ENCODE data around the gene RASIP1.
"Not testable (repeated sequence)": the region's sequence is repeated elsewhere in the genome, so short reads cannot be mapped to it uniquely, and the experiment has no call there.

Gene RASIP1

DNA sequence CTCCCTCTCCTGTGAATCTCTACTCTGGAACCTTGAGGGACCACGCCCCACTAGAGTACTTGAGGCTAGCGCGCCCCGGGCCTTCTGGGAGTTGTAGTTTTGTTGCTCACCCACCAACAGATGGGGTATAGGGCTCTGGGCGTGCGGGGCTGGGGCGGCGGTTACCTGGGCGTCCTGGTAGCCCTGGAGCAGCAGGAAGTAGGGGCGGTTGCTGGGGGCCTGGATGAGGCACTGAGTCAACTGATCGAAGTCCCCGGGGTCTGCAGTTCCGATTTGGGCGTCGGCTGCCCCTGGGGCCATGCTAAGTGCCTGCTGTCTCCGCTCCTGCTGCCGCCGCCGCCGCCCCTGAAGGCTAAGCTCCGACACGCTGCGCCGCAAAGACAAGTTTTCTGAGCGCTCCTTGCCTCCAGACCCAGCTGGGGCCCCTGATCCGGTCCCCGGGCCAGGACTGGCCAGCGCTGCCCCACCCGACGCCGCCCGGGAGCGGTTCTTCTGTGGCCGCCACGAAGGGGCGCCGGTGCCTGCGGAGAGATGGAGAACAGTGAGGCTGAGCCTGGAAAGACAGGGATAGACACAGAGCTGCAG is 5.3 kb downstream of the RASIP1 start:
- DNase-seq = no peak

GRCh38 chr19:48734625-48735024 is 5.8 kb downstream of the RASIP1 start:
- DNase-seq = no peak

DNA sequence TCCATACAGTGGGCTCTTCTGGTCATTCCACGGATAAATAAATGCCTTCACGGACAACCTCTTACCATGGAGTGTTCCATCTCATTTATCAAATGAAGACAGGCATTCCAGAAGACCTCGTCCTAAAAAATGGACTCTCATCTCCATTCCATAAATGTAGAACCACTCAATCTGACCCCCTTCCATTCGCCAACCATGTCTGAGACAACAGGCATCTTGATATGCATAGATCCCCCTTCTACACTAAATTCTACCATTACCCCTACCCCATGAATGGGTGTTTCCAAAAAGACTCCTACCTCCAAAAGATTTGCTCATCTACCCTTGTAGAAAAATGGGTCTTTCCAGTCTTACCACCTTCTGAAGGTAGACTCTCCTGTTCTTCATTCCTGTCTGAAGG is 9.0 kb downstream of the RASIP1 start:
- no peak for DNase-seq

DNA sequence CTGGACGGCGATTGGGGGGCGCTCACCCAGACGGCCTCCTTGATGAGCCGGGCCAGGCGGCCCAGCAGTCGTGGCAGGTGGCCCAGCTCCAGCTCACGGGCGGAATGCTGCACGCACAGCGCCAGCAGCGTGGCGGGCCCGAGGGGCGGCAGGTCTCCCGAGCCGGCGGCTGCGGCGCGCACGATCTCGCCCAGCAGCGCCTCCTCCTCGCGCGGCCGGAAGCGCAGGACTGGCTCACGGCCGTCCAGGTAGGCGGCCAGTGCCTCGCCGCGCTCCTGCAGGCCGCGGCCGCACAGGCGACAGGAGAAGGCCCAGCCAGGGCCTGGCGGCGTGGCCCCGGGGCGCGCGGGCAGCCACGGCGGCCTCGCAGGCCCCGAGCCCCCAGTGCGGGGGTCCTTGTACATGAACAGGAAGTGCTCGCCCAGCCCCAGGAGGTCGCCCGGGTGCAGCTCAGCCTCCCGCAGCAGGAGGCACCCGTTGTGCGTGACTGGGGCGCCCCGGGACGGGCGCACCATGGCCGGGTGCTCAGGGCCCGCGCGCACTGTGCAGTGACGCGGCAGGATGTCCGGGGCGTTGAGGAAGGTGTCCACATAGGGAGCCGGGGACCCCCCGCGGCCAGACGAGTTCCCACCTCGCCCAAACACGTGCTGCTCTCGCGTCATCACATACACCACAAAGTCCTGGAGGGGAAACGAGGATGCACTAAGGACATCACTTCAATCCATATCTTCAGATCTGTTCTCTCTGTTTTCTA is 11.3 kb downstream of the RASIP1 start:
- DNase-seq = no peak

- DNase-seq = no peak
These were observed 13.9 kb downstream of the RASIP1 start for GRCh38 chr19:48726556-48726955.

GRCh38 chr19:48724796-48725753 is 15.3 kb downstream of the RASIP1 start:
- peak in 14 of 56 donors; percentile 7 to 49 (median 25) for DNase-seq

DNA sequence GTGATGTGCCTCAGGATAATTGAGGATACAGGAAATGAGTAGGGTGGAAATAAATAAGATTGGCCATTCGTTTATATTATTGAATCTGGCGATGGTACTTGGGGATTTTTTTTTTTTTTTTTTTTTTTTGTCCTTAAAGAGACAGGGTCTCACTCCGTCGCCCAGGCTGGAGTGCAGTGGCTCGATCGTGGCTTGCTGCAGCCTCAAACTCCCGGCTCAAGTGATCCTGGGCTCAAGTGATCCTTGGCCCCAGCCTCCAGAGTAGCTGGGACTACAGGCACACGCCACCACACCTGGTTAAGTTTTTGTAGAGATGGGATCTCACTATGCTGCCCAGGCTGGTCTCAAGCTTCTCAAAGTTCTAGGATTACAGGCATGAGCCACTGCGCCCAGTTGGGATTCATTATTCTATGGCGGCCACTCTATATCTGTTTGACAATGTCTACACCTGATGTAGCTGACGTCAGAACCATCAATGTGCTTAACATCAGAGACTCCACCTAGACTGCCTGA is 18.2 kb downstream of the RASIP1 start:
- DNase-seq = no peak

DNA sequence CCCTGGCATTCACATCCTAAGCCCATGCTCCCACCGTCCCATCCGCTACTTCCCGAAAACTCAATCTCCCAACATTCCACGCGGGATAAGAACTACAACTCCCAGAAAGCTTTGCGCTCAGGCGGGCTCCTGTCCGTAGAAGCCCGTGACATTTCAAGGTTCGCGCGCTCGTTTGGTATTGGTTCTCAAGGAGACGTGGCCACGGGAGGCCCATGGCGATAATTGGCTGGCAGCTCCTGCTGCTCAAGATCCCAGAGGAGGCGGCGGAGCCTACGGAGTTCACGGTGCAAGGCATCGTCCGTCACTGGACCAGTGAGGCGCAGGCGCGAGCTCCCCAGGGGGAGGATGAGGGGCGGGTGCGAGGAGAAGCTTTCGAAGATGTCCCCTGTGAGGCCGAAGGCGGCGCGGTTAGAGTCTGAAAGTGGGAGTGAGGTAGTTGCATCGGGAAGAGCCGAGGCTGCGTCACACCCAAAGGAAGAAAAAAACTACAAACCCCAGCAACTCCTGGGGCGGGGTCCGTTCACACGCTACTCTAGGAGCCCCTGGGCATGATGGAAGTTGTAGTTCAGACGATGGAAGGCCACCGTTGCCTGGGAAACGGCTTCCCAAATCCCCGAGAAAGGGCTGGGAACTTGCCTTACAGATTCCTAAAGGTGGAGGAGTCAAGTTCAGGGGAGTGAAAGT is 19.7 kb downstream of the RASIP1 start:
- peak; percentile 71 to 100 (median 98) for DNase-seq

DNA sequence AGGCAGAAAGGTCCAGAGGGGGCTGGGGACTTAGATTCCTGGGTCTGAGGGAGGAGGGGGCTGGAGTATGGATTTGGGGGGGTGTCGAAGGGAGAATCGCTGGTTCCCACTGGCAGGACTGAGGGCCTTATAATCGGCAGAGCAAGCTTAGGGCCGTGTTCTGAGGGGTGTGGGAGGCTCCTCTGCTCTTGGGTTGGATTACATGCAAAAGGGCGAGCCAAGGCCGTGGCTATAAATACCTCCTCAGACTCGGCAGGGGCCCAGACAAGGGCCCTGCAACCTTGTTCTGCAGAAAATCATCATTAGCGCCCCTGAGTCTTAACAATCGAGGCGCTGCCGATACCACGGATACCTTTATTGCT is 20.2 kb downstream of the RASIP1 start:
- no peak for DNase-seq

- no peak for DNase-seq
These were observed 20.9 kb downstream of the RASIP1 start, which contains the start of gene MAMSTR for GRCh38 chr19:48719263-48720171. TSS of gene MAMSTR (minus strand) at chr19:48719725. CDS start at chr19:48719031, 694 bp downstream.

- DNase-seq = no peak
These were observed 21.6 kb downstream of the RASIP1 start for GRCh38 chr19:48718711-48719231.

GRCh38 chr19:48718106-48718505 is 22.3 kb downstream of the RASIP1 start:
- DNase-seq = not testable (repeated sequence)

- DNase-seq = peak in 52 of 56 donors; percentile 8 to 81 (median 56)
These were observed 23.7 kb downstream of the RASIP1 start for GRCh38 chr19:48716562-48717291.

- DNase-seq = peak in 1 of 56 donors; percentile 27
These were observed 24.7 kb downstream of the RASIP1 start for GRCh38 chr19:48715681-48716171.

DNA sequence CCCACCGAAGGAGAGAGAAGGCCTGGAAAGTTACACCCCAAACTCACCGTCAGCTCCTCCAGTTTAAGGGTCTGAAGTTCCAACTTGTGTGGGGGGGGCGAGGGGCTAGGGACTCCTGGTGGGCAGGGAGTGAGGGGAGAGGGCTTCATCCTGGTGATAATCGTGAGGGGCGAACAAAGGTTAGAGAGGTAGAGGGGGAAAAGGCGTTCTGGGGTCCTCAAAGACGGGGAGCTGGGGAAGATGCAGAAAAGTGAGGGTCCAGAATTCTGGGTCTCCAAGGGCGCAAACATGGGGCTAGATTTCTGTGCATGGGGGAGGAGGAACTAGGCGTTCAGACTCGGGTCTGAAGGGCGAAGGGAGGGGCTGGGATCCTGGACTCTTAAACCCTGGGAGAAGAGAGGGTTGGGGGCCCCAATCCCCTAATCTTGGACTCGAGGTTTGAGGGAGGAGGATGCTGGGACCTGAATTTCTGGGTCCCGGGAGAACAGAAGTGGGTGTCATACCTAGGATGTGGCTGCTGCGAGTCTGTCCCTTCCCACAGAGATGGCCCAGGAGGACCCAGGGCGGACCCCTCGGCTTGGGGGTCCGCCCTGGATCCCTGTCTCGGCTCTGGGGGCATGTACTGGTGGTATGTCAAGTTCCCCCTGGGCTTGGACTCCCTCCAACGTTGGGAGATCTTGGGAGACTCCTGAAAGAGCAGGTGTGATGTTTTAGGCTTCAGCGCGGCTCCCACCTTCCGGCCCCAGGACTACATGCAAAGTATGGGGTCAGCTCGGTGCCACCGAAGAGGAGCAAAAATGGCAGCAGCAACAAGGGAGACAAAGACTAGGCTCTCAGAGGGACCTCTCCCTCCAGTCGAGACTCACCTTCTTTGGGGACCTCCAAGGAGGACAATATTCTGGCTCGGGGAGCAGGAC is 25.4 kb downstream of the RASIP1 start:
- DNase-seq = peak in 1 of 56 donors; percentile 13

- peak; percentile 86 to 100 (median 99) for DNase-seq
These were observed 26.3 kb downstream of the RASIP1 start for GRCh38 chr19:48713864-48714755.
